Right lobe of liver (tissue), 4 donors: ENCODE measurements around the gene ANKRD18B.
"Not testable (repeated sequence)": the region's sequence is repeated elsewhere in the genome, so short reads cannot be mapped to it uniquely, and the experiment has no call there.

Source experiments
- CTCF ChIP-seq, 4 donors: fragments of 200-600 bp in 3 of 4; fragments of 450-650 bp in 1 of 4; IDR thresholded peaks; one replicate each; pipeline versions ENCODE4 v1.5.1 to v1.8.0; 2016 to 2022; ENCODE audit warnings: antibody characterized with exemption in 4 of 4, mild to moderate bottlenecking in 2 of 4
- POLR2A ChIP-seq: fragments of 450-650 bp; IDR thresholded peaks from one replicate; pipeline ENCODE4 v1.6.1; 2017; ENCODE audit warnings: antibody characterized with exemption, mild to moderate bottlenecking
- donor health status: DM: no; HTN: no; CAD: no.
- donor health status: DM: no; HTN: no; CAD: no.
- donor health status: DM: no; HTN: yes; CAD: no.

GRCh38 chr9:33545715-33546114 is 21.7 kb downstream of the ANKRD18B start:
- TF ChIP-seq CTCF (IDR thresholded peaks at IDR 0.05); POLR2A: not testable (repeated sequence)
